GM23248 (cell line): ENCODE data around the gene LCP2.
"Not testable (repeated sequence)": the region's sequence is repeated elsewhere in the genome, so short reads cannot be mapped to it uniquely, and the experiment has no call there.

Experiments used
- EZH2 ChIP-seq: fragments of 200-600 bp; sonication (generic); IDR thresholded peaks from 2 replicates; pipeline ENCODE4 v1.6.1; 2018; ENCODE audit warnings: antibody characterized with exemption, mild to moderate bottlenecking; ENCODE audit not compliant: insufficient read depth, poor library complexity, severe bottlenecking
- EZH2phosphoT487 ChIP-seq: fragments of 200-600 bp; sonication (generic); IDR thresholded peaks from 2 replicates; pipeline ENCODE4 v1.6.1; 2018; ENCODE audit warnings: antibody characterized with exemption, moderate library complexity, mild to moderate bottlenecking, low read depth; ENCODE audit not compliant: insufficient read depth

- not testable (repeated sequence) for TF ChIP-seq EZH2, EZH2phosphoT487
Observed at GRCh38 chr5:170245436-170245835, 52.1 kb downstream of the LCP2 start.
